GOT3 (cell line): ENCODE results near the gene SLC35A2.

ENCODE experiments used
- DNase-seq: peaks from one replicate; lab custom pipeline; 2025; ENCODE audit warnings: mixed read lengths; lab: John Stamatoyannopoulos, UW

The SLC35A2 gene

DNA sequence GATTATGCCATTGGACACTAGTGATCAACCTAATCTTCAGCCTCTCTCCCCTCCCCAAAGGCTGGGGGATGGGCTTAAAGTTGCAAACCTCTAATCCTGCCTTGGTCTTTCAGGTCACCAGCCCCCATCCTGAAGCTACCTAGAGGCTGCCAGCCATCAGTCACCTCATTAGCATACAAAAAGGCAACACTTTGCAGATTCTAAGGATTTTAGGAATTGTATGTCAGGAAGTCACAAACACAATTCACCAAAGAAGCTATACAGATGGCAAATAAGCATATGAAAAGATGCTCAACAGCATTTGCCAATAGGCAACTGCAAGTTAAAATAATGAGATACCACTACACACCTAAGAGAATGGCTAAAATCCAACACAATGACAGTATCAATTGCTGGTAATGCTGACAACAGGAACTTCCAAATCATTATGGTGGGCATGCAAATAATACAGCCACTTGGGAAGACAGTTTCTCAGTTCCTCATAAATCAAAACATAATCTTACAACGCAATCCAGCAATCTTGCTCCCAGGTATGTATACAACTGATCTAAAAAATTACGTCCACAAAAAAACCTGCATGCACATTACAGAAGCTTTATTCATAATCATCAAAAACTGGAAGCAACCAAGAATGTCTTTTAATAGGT is 16.4 kb upstream of the SLC35A2 start:
- DNase-seq, result no peak

DNA sequence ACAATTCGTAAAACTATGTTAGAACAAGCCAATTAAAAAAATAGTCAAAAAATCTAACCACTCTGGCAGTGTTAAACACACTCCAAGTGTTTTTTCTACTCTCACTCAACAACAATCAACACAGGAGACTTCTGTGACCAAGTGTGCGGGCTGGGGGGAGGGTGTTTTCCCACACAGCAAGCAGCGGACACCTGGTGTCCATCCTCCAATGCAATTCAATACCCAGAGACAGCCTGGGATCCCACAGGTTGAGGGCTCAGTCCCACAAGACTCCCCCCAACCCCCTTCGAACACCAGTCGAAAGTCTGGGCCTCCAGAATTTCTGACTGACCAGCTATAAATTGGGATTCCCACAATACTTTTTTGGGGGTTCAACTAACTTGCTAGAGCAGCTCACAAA is 15.7 kb upstream of the SLC35A2 start:
- no peak for DNase-seq

DNA sequence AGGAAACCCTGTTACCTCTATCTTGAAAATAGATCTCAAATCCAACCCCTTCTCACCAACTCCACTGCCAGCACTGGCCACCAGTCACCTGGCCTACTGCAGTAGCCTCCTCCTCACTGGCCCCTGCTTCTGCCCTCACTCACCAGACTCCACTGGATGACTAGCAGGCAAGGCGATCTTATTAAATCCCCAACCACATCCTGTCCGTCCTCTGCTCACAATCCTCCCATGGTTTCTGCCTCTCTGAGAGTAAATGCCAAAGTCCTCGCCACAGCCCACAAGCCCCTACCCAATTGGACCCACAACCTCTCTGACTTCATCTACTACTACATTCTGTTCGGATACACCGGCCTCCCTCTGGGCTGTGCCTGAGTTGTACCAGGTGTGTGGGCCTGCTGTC is 12.8 kb upstream of the SLC35A2 start:
- no peak for DNase-seq

DNA sequence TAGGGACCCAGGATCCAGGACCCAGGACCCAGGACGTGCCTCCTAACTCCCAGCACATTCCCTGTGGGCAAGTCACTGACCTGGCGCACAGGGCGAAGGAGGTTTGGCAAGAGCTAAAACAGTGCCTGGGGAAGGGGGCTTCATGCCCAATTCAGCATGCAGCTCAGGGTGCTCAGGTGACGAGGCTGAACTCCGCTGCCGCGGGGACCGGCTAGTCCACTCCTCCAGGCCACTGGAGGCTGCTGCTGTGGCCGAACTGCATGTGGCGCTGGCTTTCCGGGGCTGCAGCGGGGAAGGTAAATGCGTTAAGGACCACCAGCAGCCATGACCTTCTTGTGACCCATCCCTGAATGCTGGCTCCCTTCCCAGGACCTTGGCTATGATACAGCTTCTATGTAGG is 12.3 kb upstream of the SLC35A2 start:
- no peak for DNase-seq

DNA sequence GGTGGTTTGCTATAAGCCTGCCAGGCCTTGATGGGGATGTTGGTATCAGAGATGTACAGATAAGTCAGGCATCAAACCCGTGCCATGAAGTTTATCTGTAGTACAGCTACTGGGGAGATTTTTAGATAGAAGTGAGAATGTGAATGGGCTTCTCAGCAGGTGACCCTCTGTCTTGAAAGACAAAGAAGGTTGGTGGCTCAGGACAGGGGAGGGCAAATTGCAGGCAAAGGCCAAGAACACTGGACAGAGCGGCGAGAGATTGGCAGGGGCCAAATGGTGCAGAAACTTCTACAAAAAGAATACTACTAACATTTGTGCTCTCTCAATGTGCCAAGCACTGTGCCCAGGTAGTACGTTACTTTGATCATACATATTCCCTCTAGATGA is 9.3 kb upstream of the SLC35A2 start:
- DNase-seq, result no peak

DNA sequence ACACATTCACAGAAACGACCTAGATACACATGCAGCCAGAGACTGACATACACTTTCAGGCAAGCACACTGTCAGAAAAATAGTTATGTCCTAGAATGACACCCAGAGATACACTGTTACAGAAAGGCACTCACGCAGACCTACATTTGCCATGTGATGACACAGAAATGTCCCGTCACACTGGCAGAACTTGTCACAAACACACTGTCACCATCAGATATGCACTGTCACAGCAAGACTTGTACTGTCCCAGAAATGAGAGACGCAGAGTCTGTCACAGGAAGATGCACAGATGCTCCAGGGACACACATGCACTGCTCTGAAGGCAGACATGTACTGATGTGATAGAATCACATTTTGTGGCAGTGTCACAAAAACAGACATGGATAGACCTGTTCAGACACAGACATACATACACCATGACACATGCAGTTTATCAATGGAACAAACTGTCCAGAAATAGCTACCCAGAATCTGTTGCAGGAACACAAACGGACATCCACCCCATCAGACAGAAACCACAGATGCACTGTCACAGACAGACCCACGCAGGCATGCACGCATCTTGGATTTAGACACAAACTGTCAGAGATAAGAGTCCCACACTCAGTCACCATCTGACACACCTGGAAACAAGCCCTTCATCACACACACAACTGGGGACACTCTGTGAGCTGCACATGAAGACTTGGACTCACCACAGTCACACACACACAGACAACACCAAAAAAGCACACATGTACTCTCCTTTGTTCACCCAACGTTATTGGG is 8.7 kb upstream of the SLC35A2 start:
- no peak for DNase-seq

DNA sequence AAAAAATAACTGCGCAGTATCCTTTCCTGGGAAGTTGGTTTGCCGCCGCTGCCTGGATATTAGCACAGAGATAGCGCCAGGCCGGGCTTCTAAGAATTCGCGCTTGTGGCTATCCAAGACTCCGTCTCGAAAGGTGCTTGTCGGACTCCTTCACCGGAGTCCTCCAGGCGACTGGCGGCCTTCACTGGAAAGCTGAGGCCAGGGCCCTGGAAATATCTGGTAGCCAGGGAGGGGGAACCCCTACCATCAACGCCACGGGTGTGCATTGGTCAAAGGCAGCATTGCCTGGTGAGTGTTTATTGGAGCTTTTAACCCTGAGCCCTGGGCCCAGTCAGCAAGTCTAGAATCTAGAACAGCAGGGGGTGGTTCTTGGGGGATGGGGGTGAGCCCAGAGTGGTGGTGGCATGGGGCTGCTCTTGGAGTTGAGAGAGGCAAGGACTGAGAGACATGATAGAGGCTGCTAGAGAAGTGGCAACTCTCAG is 8.0 kb upstream of the SLC35A2 start:
- DNase-seq, result no peak

DNA sequence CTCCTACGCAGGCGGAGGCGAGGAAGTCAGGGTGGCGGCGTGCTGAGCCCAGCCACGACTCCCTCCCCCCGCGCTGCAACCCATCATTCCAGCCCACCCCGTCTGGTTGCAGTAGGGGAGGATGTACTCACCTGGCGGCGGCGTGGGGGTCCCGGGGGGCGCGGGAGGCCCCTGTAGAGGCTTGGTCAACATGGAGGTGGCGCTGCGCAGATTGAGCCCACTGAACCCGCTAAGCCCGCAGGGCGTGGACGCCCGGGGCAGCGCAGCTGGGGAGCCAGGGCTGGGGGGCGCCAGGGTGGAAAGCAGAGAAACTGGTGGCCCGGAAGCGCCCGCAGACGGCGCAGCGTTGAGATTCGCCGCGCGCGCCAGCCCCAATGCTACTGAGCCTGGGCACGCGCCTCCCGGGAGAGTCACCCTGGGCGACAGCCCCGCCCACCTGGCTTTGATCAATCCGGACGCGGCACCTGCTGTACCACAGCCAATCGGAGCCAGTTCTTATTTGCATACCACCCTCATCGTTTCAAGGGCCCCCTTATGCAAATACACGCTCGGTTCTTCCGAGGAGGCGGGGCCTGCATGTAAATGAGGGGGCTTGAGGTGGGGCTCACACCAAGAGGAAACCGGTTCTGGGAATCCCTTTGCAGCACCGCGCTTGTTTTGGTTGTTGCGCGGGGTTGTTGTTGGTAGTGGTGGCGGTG is 7.3 kb upstream of the SLC35A2 start, which contains the start of gene PIM2:
TSS of gene PIM2 (minus strand) at position 382 of the 698 bp plus-strand sequence. CDS start at position 192, 190 bp downstream.
- DNase-seq, result no peak

DNA sequence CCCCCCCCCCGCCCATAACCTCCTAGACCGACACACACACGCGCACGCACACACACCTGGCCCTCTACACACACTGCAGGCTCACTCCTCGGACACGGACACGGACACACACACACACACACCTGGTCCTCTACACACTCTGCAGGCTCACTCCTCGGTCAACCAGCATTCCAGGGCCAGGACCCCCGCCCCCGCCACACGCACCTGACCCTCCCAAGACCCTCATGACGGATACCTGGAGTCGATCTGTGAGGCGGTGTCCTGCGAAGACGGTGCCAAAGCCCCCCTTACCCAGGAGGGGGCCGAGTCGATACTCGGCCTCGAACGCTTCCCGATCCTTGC is 6.8 kb upstream of the SLC35A2 start:
- DNase-seq, result no peak

DNA sequence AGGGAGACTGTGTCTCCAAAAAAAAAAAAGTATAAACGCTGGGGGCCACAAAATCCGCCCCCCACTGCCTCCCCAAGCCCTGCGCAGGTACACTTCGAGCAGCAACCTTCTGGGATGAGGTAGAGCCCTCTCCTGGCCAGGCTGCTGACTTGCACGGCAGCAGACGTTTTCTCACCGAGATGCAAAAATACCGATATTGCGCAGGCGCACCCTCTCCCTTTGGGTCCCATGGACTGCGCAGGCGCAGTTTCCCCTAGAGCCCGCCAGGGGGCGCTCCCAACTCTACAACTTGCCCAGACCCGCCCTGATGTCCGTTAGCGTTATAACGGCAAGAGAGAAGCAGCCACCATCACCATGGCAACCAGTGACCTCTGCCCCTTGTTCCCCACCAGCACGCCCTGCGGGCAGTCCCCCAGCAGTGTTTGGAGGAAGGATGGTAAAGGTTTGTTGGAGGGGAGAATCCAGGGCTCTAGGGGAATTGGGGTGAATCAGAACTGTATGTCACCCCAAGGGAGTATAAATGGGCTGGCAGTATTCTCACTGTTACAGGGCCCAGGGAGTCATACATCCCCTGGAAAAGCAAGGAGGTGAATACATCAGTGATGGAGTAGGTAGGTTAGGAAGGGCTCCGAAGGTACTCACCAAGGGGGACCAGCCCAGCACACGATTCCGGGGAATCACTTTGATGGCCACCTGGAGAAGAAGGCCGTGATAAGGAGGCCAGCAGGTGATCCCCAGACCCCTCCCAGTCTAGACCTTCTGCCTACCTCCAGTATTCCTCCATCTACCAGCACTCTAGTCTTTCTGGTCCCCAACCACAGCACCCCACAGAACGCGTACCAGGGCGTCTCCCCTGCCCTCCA is 5.9 kb upstream of the SLC35A2 start:
- DNase-seq, result peak; percentile 50

DNA sequence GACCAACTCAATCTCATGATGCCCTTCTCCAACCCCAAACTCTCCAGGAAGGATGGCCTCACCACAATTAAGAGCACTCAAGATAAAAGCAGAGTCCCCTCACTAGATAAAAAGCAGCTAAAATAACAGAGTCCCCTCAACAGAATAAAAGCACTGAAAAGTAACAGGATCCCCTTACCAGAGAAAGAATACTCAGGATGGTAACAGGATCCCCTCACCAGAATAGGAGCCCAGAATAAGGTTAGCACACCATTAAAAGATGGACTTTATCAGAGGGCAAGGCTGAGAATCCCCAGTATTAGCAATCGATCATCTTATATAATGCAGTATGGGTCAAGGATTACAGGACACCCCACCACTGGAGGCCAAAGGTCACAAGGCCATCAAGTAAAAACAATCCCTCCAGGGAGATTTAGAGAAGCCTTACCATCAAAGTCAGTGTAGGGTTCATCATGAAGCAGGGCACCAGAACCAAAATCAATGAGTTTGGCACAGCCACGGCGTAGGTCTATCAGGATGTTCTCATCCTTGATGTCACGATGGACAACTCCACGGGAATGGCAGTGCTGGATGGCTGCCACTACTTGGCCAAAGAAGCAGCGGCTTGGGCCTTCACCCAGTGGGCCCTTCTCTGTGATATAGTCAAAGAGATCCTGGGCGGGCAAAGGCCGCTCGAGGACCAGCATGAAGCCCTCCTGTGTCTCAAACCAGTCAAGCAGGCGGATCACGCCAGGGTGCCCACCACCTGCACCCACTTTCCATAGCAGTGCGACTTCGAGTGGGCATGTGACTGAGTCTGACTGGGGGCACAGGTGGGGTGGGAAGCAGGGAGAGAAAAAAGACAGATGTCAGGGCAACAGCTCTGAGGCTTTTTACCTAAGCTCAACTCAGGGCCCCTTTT is 3.4 kb upstream of the SLC35A2 start:
- DNase-seq, result no peak

DNA sequence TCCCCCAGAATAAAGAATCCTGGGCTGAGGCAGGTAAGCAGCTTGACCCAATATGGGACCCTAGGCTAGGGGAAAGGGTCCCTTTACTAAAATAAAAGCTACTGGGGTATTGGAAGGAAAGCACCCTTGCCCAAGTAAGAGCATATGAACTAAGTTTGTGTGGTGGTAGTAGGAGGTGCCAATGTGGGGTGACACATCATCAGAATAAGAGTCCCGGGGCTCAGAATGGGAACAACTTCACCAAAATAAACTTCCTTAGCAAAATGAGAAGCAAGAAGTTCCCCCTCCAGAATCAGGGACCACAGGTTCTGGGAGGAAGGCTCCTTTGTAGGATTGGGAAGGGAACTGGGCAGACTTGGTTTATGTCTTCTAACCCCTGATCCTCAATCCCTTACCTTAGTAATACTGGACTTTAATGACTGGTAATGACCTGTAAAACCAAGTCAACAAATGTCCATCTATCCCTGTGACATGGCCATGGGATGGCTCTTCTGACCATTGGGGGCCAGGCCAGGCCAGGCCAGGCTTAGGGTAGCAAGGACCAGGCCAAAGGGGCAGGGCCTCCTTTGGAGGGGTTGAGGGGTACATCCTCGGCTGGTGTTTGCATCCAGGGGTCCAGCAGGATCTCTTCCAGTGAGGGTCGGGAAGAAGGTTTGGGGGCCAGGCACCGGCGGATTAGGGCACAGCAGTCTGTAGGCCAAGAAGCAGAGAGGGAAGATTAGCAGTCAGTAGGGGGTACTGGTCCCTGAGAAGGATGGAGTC is 2.3 kb upstream of the SLC35A2 start:
- no peak for DNase-seq

DNA sequence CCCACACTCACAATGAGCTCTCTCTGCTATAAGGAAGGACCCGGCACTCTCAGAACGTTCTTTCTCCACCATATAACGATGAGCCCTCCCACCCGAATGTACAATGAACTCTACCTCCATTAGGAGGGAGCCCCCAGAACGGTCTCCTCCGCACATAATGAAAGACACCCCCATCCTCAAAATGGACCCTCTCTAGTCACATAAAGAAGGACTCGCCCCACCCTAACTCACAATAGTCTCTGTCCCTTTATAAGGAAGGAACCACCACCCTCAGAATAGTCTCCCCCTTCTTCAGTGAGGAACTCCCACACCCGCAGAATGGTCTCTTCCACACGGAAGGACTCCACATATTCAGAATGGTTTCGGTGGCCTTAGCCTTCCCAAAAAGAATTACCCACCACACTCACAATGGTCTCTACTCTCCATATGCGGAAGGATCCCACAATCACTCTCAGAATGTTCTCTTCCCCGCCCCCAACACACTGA is 477 bp downstream of the SLC35A2 start:
- DNase-seq, result no peak

DNA sequence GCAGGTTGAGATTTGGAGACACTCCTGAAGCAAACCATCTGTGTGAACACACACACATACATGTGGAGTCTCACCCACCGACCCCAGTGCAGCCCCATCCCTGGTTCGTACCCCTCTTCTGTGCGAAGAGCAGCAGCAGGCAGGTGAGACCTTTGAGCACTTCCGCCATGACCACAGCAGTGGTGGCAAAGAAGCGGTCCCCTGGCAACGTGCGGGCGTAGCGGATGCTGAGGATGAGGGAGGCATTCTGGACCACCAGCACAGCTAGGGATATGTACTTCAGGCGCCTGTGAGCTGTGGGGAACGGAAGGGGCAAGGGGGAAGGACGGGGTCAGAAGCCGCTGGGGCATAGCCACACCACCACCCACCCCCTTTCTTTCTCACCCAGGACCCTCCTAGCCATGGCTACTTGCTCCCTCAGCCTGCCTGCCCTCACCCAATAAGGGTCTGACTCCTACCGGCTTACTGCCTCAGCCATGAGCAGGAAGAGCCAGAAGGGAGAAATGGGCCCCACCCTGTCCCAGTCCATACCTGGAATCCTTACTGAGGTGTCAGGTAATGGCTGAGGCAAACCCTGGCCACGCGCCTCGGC is 1.6 kb downstream of the SLC35A2 start:
- DNase-seq, result no peak

DNA sequence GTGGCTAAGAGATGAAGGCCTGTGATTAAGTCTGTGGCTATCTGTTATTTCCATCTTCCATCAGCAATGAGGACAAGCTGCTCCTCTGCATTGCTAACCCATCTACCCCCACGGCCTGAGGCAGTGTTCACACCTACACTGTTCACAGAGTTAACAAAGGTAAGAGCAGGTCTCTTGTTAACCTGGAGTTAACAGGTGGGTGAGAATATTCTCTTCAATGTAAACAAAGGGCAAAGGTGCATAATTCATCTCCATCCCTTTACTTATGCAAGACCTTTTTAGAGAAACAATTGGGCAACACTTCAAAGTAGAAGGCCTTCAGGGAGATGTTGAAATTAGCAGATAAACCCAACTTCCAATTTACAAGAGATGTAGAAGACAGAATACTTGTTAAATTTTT is 2.8 kb downstream of the SLC35A2 start:
- no peak for DNase-seq

DNA sequence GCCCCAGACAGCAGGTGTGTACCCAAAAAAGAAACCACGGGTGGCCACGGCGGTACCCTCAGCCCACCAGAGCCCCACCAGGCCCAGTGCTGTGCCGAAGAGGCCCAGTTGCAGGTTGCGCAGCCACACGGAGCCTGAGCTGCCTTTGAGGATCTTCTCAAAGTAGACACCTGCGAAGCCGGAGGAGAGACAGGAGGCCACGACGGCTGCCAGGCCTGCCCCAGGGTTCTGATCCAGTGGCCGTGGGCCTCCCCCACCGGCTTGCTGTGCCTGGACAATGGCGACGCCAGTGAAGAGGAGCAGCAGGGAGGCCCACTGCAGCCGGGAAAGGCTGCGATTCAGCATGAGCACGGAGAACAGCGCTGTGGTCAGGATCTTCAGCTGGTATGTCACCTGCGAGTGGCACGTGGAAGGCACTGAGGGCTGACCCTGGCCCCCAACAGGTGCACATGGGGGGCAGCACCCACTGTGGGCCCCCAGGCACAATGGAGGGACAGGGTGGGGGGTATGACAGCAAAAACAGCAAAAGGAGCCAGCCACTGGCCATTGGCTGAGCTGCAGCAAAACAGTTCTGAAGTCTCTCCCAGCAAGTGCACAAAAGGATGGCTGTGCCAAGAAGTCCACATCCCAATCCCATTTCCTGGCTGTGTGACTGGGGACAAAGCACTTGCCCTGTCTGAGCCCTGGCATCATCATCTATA is 6.2 kb downstream of the SLC35A2 start:
- no peak for DNase-seq

DNA sequence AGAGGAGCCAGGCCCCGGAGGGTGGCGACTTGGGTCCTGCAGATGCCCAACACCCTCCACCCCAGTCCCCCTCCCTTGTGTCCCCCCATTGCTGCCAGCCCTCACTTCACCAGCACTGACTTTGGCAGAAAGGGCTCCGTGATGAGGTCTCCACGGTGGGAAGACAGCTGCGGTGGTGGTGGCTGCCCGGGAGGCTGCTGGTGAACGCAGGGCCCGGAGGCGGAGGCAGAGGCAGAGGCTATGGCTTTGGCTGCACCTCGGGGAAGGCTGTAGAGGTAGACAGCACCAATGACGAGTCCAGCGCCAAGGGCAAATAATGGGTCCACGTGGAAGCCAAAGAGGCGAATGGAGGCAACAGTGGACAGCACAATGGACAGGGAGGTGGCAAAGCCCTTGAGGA is 6.8 kb downstream of the SLC35A2 start:
- DNase-seq, result no peak

DNA sequence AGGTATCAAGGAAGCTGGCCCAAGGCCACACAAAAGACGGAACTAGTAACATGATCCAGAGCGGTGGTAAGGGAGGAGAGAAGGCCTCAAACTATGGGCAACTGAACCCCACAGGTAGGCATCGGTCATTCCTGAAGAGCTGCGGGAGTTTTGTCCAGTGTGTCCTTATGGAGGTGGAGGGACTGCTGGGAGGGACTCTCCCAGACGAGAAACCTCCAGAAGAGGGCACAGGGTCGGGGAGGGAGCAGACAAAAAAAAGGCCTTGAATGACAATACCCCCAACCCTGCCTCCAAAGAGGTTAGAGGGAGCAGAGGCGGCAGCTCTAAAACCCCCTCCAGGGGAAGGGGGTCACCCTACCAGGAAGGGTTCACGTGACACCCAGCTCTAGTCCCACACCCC is 7.3 kb downstream of the SLC35A2 start:
- DNase-seq, result no peak

DNA sequence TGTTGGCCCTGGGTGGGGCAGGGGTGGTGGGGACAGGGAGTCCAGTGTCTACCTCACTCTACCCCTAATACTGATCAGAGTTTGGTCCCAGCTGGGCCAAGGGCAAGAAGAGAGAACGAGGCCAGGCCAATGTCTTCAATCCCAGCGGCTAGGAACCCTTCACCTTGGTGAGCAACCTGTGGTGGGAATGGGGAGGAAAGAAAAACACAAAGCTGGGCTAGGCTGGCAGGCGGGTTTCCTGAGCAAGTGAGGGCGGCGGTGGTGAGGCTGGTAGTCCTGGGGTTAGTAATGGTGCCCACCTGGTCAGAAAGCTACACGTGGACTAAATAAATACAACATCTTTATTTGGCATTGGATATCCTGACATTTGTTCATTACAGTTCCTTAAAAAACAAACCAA is 8.2 kb downstream of the SLC35A2 start:
- DNase-seq, result no peak
